Measurements from ENCODE around the gene ATAT1.

DNA sequence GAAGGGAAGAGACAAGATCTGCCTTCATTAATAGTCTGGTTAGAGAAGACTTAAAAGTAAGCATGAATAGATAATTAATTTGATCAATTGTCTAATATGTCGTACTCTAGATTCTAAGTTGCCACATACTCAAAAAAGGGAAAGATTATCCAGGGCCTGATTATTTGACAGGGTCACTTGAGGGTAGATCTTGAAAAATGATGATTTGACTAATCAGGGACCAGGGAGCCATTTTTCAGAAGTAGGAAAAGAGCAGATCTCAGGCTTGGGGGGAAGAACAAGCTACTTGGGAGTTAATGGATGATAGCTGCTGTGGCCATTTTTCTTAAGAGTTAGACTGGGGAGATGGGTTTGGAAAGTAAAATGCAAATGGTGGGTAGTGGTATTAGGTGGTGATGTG lies 34.4 kb upstream of the ATAT1 start:
- TF ChIP-seq CTCF (conservative IDR thresholded peaks at IDR 0.05; ENCODE audit: low read depth, low read length) (no peak), POLR2A (IDR thresholded peaks at IDR 0.05; ENCODE audit: low read depth, low read length) (no peak), RFX5 (IDR thresholded peaks at IDR 0.05; ENCODE audit: low read depth, low read length) (no peak), NFE2L2 (IDR thresholded peaks at IDR 0.05; ENCODE audit: low read depth, low read length) (no peak), RAD21 (IDR thresholded peaks at IDR 0.05; ENCODE audit: low read length) (no peak), CEBPB (IDR thresholded peaks at IDR 0.05; ENCODE audit: low read depth, low read length) (no peak), RCOR1 (IDR thresholded peaks at IDR 0.05; ENCODE audit: insufficient replicate concordance, low read length) (no peak), MAFK (IDR thresholded peaks at IDR 0.05; ENCODE audit: low read depth, low read length) (no peak), SMC3 (IDR thresholded peaks at IDR 0.05; ENCODE audit: low read depth, low read length) (no peak), MXI1 (IDR thresholded peaks at IDR 0.05; ENCODE audit: borderline replicate concordance, low read depth, low read length) (no peak)
